Parathyroid adenoma (tissue), 2 donors: Measurements from ENCODE around the gene BCDIN3D.
"Not testable (repeated sequence)": the region's sequence is repeated elsewhere in the genome, so short reads cannot be mapped to it uniquely, and the experiment has no call there.

Experiments used
- H2AFZ ChIP-seq: fragments of 300-600 bp; sonication (generic); one replicate; pipeline ENCODE4 v1.7.0; 2017; ENCODE audit warnings: antibody characterized with exemption, mild to moderate bottlenecking
- H3K27ac ChIP-seq: fragments of 300-600 bp; sonication (generic); one replicate; pipeline ENCODE4 v1.7.0; 2017
- H3K27me3 ChIP-seq: fragments of 300-600 bp; sonication (generic); one replicate; pipeline ENCODE4 v1.7.0; 2017; ENCODE audit warnings: low read length; ENCODE audit not compliant: control insufficient read depth, insufficient read depth
- H3K36me3 ChIP-seq: fragments of 300-600 bp; sonication (generic); one replicate; pipeline ENCODE4 v1.7.0; 2017; ENCODE audit warnings: low read length; ENCODE audit not compliant: control insufficient read depth, insufficient read depth
- H3K4me1 ChIP-seq: fragments of 300-600 bp; sonication (generic); one replicate; pipeline ENCODE4 v1.7.0; 2017; ENCODE audit warnings: control low read depth
- H3K4me2 ChIP-seq: fragments of 300-600 bp; sonication (generic); one replicate; pipeline ENCODE4 v1.7.0; 2017; ENCODE audit warnings: low read length
- H3K4me3 ChIP-seq: fragments of 300-600 bp; sonication (generic); one replicate; pipeline ENCODE4 v1.7.0; 2017; ENCODE audit warnings: low read depth, low read length
- H3K79me2 ChIP-seq: fragments of 300-600 bp; sonication (generic); one replicate; pipeline ENCODE4 v1.7.0; 2017; ENCODE audit warnings: control low read depth
- H3K9ac ChIP-seq: fragments of 300-600 bp; sonication (generic); one replicate; pipeline ENCODE4 v1.7.0; 2017; ENCODE audit warnings: mild to moderate bottlenecking
- H3K9me3 ChIP-seq: fragments of 300-600 bp; sonication (generic); one replicate; pipeline ENCODE4 v1.7.0; 2017; ENCODE audit warnings: low read length; ENCODE audit not compliant: control insufficient read depth
- CTCF ChIP-seq: fragments of 300-600 bp; sonication (generic); IDR thresholded peaks from one replicate; pipeline ENCODE4 v1.7.0; 2017; ENCODE audit warnings: antibody characterized with exemption, mild to moderate bottlenecking
- donor health status: primary hyperparathyroidism.

BCDIN3D gene

GRCh38 chr12:49873361-49873934, 30.5 kb upstream of the BCDIN3D start:
- peaks cover 69% of the 10 kb centered on the region for H3K4me1 ChIP-seq
- peak overlapping the region; percentile 99 for H3K27ac ChIP-seq
- no peaks in the 10 kb centered on the region for H3K79me2 ChIP-seq
- H3K27me3 ChIP-seq = no peaks in the 10 kb centered on the region
- no peaks in the 10 kb centered on the region for H3K36me3 ChIP-seq
- no peaks in the 10 kb centered on the region for H3K9me3 ChIP-seq
- H3K4me2 ChIP-seq = peak overlapping the region; percentile 52
- TF ChIP-seq CTCF = no peak
- no peak overlapping the region for H3K9ac ChIP-seq
- peak overlapping the region; percentile 65 for H2AFZ ChIP-seq
- no peak overlapping the region for H3K4me3 ChIP-seq

GRCh38 chr12:49872781-49873181, 29.9 kb upstream of the BCDIN3D start:
- Histone ChIP-seq H3K4me1 (peaks cover 76% of the 10 kb centered on the region), H3K9me3 (no peaks in the 10 kb centered on the region), H3K27me3 (no peaks in the 10 kb centered on the region), H3K4me3 (no peak overlapping the region), H2AFZ (no peak overlapping the region), H3K27ac (peak overlapping the region; percentile 99), H3K79me2 (no peaks in the 10 kb centered on the region), H3K4me2 (peak overlapping the region; percentile 52), H3K9ac (no peak overlapping the region), H3K36me3 (no peaks in the 10 kb centered on the region)
- TF ChIP-seq CTCF = no peak

- H3K79me2 ChIP-seq = no peaks in the 10 kb centered on the region
- peak overlapping the region; percentile 99 for H3K27ac ChIP-seq
- H3K9me3 ChIP-seq = no peaks in the 10 kb centered on the region
- H2AFZ ChIP-seq = no peak overlapping the region
- H3K4me3 ChIP-seq = no peak overlapping the region
- H3K36me3 ChIP-seq = no peaks in the 10 kb centered on the region
- no peak overlapping the region for H3K9ac ChIP-seq
- no peak for TF ChIP-seq CTCF
- H3K4me1 ChIP-seq = peaks cover 80% of the 10 kb centered on the region
- no peaks in the 10 kb centered on the region for H3K27me3 ChIP-seq
- peak overlapping the region; percentile 52 for H3K4me2 ChIP-seq
These were observed 29.5 kb upstream of the BCDIN3D start for GRCh38 chr12:49872381-49872780.

GRCh38 chr12:49871811-49872251, 28.9 kb upstream of the BCDIN3D start:
- not testable (repeated sequence) for H3K36me3 ChIP-seq, H3K9me3 ChIP-seq, H3K9ac ChIP-seq, H3K27me3 ChIP-seq, H3K79me2 ChIP-seq, H3K4me3 ChIP-seq, H3K4me2 ChIP-seq, H2AFZ ChIP-seq
- Histone ChIP-seq H3K4me1 (peaks cover 83% of the 10 kb centered on the region), H3K27ac (peak overlapping the region; percentile 99)

- peaks cover 83% of the 10 kb centered on the region for H3K4me1 ChIP-seq
- TF ChIP-seq CTCF = no peak
These were observed 28.3 kb upstream of the BCDIN3D start for GRCh38 chr12:49871263-49871561.

More at GRCh38 chr12:49871263-49871561, 28.3 kb upstream of the BCDIN3D start:
- H3K27ac ChIP-seq = peak overlapping the region; percentile 99
- H3K9ac ChIP-seq = no peak overlapping the region
- no peaks in the 10 kb centered on the region for H3K79me2 ChIP-seq
- no peaks in the 10 kb centered on the region for H3K27me3 ChIP-seq
- no peak overlapping the region for H2AFZ ChIP-seq
- H3K4me2 ChIP-seq = no peak overlapping the region
- H3K4me3 ChIP-seq = no peak overlapping the region
- H3K9me3 ChIP-seq = no peaks in the 10 kb centered on the region
- H3K36me3 ChIP-seq = no peaks in the 10 kb centered on the region
